Neural cell (in vitro differentiated cells): ENCODE results near the gene HAPSTR1. TPM values are rescaled to one million over a fixed set of nuclear protein-coding genes. Genes with fewer than 3 reads are reported as not detected.

Source experiments
- H2AFZ ChIP-seq: fragments of 200-600, 300-800 bp; sonication (generic), shearing (Covaris generic); 2 replicates; pipeline ENCODE4 v1.6.0; 2014; ENCODE audit warnings: low read depth, mild to moderate bottlenecking, antibody characterized with exemption, low read length, moderate library complexity
- H3F3A ChIP-seq: fragments of 200-600 bp; shearing (Covaris generic); 2 replicates; pipeline ENCODE4 v1.6.1; 2016; ENCODE audit warnings: mild to moderate bottlenecking, moderate library complexity, mixed read lengths, antibody characterized with exemption, low read length; ENCODE audit not compliant: insufficient read depth, poor library complexity, severe bottlenecking
- H3K27ac ChIP-seq: fragments of 200-600, 300-800 bp; sonication (generic), shearing (Covaris generic); 2 replicates; pipeline ENCODE4 v1.5.1; 2014; ENCODE audit warnings: mild to moderate bottlenecking, low read length, moderate library complexity
- H3K27me3 ChIP-seq: fragments of 300-800, 200-600 bp; sonication (generic), shearing (Covaris generic); 2 replicates; pipeline ENCODE4 v1.6.0; 2014; ENCODE audit warnings: mild to moderate bottlenecking, low read depth, low read length, moderate library complexity; ENCODE audit not compliant: insufficient read depth
- H3K36me3 ChIP-seq: fragments of 300-800, 200-600 bp; sonication (generic), shearing (Covaris generic); 2 replicates; pipeline ENCODE4 v1.5.1; 2014; ENCODE audit warnings: mild to moderate bottlenecking, antibody characterized with exemption, low read length, moderate library complexity; ENCODE audit not compliant: insufficient read depth
- H3K4me2 ChIP-seq: fragments of 300-800, 200-600 bp; sonication (generic), shearing (Covaris generic); 2 replicates; pipeline ENCODE4 v1.6.0; 2014; ENCODE audit warnings: mild to moderate bottlenecking, low read length
- H3K4me3 ChIP-seq: fragments of 300-800, 200-600 bp; sonication (generic), shearing (Covaris generic); 2 replicates; pipeline ENCODE4 v1.5.1; 2014; ENCODE audit warnings: mild to moderate bottlenecking, low read length, moderate library complexity
- H3K79me2 ChIP-seq: fragments of 200-600 bp; shearing (Covaris generic); replicated peaks from 2 replicates; pipeline ENCODE4 v1.6.0; 2014; ENCODE audit warnings: mild to moderate bottlenecking, low read length, moderate library complexity; ENCODE audit not compliant: insufficient read depth
- H3K9ac ChIP-seq: fragments of 300-800, 200-600 bp; sonication (generic), shearing (Covaris generic); 2 replicates; pipeline ENCODE4 v1.6.1; 2016; ENCODE audit warnings: mild to moderate bottlenecking, low read length, mixed read lengths
- H3K9me2 ChIP-seq: fragments of 200-600 bp; shearing (Covaris generic); 2 replicates; pipeline ENCODE4 v1.6.1; 2016; ENCODE audit warnings: mild to moderate bottlenecking, low read length, mixed read lengths; ENCODE audit not compliant: insufficient read depth
- H3K9me3 ChIP-seq: fragments of 200-600, 300-800 bp; sonication (generic), shearing (Covaris generic); 2 replicates; pipeline ENCODE4 v1.6.1; 2016; ENCODE audit warnings: mild to moderate bottlenecking, mixed run types, low read length, moderate library complexity, mixed read lengths
- H4K20me1 ChIP-seq: fragments of 200-600 bp; shearing (Covaris generic); 2 replicates; pipeline ENCODE4 v1.6.1; 2016; ENCODE audit warnings: mild to moderate bottlenecking, mixed run types; ENCODE audit not compliant: insufficient read depth
- CTCF ChIP-seq: fragments of 450-650 bp; IDR thresholded peaks from 2 replicates; pipeline ENCODE4 v1.5.1; 2014; ENCODE audit warnings: antibody characterized with exemption, mild to moderate bottlenecking, moderate library complexity; ENCODE audit not compliant: poor library complexity, severe bottlenecking
- EP300 ChIP-seq: fragments of 450-650 bp; conservative IDR thresholded peaks from 2 replicates; pipeline ENCODE4 v1.6.1; 2014; ENCODE audit warnings: antibody characterized with exemption, mild to moderate bottlenecking, moderate library complexity; ENCODE audit not compliant: poor library complexity, severe bottlenecking
- EZH2 ChIP-seq: fragments of 200-600, 300-800 bp; shearing (Covaris generic), sonication (generic); IDR thresholded peaks from 2 replicates; pipeline ENCODE4 v1.6.1; 2014; ENCODE audit warnings: antibody characterized with exemption, low read length, borderline replicate concordance, mild to moderate bottlenecking; ENCODE audit not compliant: insufficient read depth, poor library complexity, severe bottlenecking
- MXI1 ChIP-seq: fragments of 450-650 bp; conservative IDR thresholded peaks from 2 replicates; pipeline ENCODE4 v1.6.1; 2014; ENCODE audit warnings: antibody characterized with exemption, mild to moderate bottlenecking; ENCODE audit not compliant: poor library complexity, severe bottlenecking
- POLR2AphosphoS5 ChIP-seq: IDR thresholded peaks from 2 replicates; pipeline ENCODE4 v1.6.1; 2012
- REST ChIP-seq: IDR thresholded peaks from 2 replicates; pipeline ENCODE4 v1.6.1; 2012; ENCODE audit warnings: borderline replicate concordance
- SMC3 ChIP-seq: fragments of 450-650 bp; conservative IDR thresholded peaks from 2 replicates; pipeline ENCODE4 v1.6.1; 2014; ENCODE audit warnings: antibody characterized with exemption, mild to moderate bottlenecking, moderate library complexity; ENCODE audit not compliant: poor library complexity
- TAF1 ChIP-seq: IDR thresholded peaks from 2 replicates; pipeline ENCODE4 v1.6.1; 2012; ENCODE audit warnings: low read depth
- polyA plus RNA-seq: library from polyadenylated mRNA; depleted of rRNA; stranded (reverse); fragments of >200 nt; gene quantifications from 2 replicates; pipeline ENCODE4 v1.2.3, GENCODE V29; 2014

Gene HAPSTR1
- polyA plus RNA-seq, 1 donor from 2014 or later = 60.7 TPM

- H3K9me3 ChIP-seq = no peaks in the 10 kb centered on the region
- peaks cover 77% of the 10 kb centered on the region for H3K79me2 ChIP-seq
- H3K4me3 ChIP-seq = no peak overlapping the region
- H4K20me1 ChIP-seq = peaks cover 53% of the 10 kb centered on the region
- H3K27ac ChIP-seq = no peak overlapping the region
- no peak overlapping the region for H3K4me2 ChIP-seq
- no peak overlapping the region for H2AFZ ChIP-seq
- no peak overlapping the region for H3K9ac ChIP-seq
- H3K27me3 ChIP-seq = no peaks in the 10 kb centered on the region
- peaks cover 9% of the 10 kb centered on the region for H3K36me3 ChIP-seq
- no peaks in the 10 kb centered on the region for H3F3A ChIP-seq
- no peaks in the 10 kb centered on the region for H3K9me2 ChIP-seq
- no peak for TF ChIP-seq REST
- TF ChIP-seq EP300 = no peak
- no peak for TF ChIP-seq EZH2
- TF ChIP-seq SMC3 = no peak
- TF ChIP-seq POLR2AphosphoS5 = no peak
- TF ChIP-seq CTCF = no peak
- TF ChIP-seq TAF1 = no peak
Observed at GRCh38 chr16:9114112-9114511, 22.7 kb downstream of the HAPSTR1 start.

GRCh38 chr16:9114842-9115241, 23.4 kb downstream of the HAPSTR1 start:
- Histone ChIP-seq H3K27me3 (no peaks in the 10 kb centered on the region), H2AFZ (no peak overlapping the region), H3K9me3 (no peaks in the 10 kb centered on the region), H3K9me2 (no peaks in the 10 kb centered on the region), H3K9ac (no peak overlapping the region), H3K4me3 (no peak overlapping the region), H3K4me2 (no peak overlapping the region), H3F3A (no peaks in the 10 kb centered on the region), H4K20me1 (peaks cover 50% of the 10 kb centered on the region), H3K79me2 (peaks cover 70% of the 10 kb centered on the region), H3K27ac (no peak overlapping the region), H3K36me3 (peaks cover 7% of the 10 kb centered on the region)
- TF ChIP-seq REST (no peak), CTCF (no peak), MXI1 (no peak), POLR2AphosphoS5 (no peak), EP300 (no peak), SMC3 (no peak)
